Subcutaneous abdominal adipose tissue (tissue), 5 donors: ENCODE results near the gene DEPDC1B.

Source experiments
- H3K27ac ChIP-seq: one replicate; pipeline ENCODE4 v1.7.0; 2013; ENCODE audit warnings: low read depth, mild to moderate bottlenecking, inconsistent platforms, low read length, moderate library complexity
- H3K27me3 ChIP-seq, 5 donors: one replicate each; pipeline ENCODE4 v1.7.0; 2013; ENCODE audit warnings: low read length in 5 of 5, inconsistent platforms in 1 of 5; ENCODE audit not compliant: control insufficient read depth in 5 of 5, insufficient read depth in 4 of 5
- H3K36me3 ChIP-seq, 5 donors: one replicate each; pipeline ENCODE4 v1.7.0; 2013; ENCODE audit warnings: low read length in 5 of 5; ENCODE audit not compliant: control insufficient read depth in 5 of 5, insufficient read depth in 5 of 5
- H3K4me1 ChIP-seq, 5 donors: one replicate each; pipeline ENCODE4 v1.7.0; 2013; ENCODE audit warnings: low read length in 5 of 5, mild to moderate bottlenecking in 3 of 5, moderate library complexity in 1 of 5; ENCODE audit not compliant: control insufficient read depth in 5 of 5, insufficient read depth in 5 of 5
- H3K4me3 ChIP-seq, 5 donors: one replicate each; pipeline ENCODE4 v1.7.0; 2013; ENCODE audit warnings: low read length in 5 of 5, low read depth in 1 of 5
- H3K9ac ChIP-seq, 5 donors: one replicate each; pipeline ENCODE4 v1.7.0; 2013; ENCODE audit warnings: low read length in 5 of 5, mild to moderate bottlenecking in 4 of 5, moderate library complexity in 3 of 5
- H3K9me3 ChIP-seq, 5 donors: one replicate each; pipeline ENCODE4 v1.7.0; 2013; ENCODE audit warnings: low read length in 5 of 5; ENCODE audit not compliant: control insufficient read depth in 5 of 5
- donor health status: healthy.
- donor health status: healthy.
- donor health status: healthy.
- donor health status: healthy.
- donor health status: healthy.

DEPDC1B gene

DNA sequence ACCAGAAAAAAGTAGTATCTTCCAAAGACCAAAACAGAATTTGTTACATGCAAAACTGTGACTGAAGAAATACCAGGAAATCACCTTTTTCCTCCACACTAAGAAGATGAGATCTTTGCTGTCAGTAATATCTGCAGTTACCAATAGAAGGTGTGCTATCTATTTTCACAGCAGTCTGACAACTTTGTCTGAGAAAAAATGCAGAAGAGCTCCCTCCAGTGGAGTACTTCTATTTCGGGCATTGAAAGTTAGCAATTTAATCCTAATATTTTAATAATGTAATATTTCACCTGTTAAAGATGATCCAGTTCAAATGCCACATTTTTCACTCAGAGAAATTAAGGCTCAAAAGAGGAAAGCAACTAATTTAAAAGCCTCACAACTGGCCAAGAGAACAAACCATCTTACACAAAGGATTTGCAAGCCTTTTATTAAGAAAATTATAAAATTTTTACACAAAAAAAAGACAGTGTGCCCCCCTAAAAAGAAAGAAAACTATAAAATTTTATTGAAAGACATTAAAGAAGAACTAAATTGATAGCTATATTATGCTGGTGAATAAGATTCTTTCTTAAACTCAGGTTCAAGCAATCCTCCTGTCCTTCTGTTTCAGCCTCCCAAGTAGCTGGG lies 50.6 kb downstream of the DEPDC1B start:
- H3K4me1 ChIP-seq = peaks cover 0 to 4% (median 0%) of the 10 kb centered on the region in 5 donors
- no peak overlapping the region for H3K9ac ChIP-seq
- no peaks in the 10 kb centered on the region for H3K36me3 ChIP-seq
- no peak overlapping the region for H3K4me3 ChIP-seq
- H3K9me3 ChIP-seq = no peaks in the 10 kb centered on the region
- no peaks in the 10 kb centered on the region for H3K27me3 ChIP-seq
- H3K27ac ChIP-seq = no peak overlapping the region

DNA sequence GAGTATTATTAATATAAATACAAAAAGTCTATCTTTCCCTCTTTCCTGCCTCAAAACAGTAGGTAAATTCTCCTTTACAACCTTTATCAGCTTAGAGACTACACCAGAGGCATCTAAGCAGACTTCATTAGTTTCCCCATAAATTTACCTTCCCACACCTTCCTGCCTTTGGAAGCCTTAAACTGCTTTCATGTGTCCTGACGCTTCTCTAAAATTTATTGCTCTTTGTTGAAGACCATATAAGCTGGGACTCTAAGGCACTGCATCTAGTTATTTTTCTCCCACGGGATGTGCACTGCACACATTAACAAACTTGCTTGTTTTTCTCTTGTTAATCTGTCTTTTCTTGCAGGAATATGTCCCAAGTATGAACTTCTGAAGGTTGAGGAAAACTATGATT lies 51.8 kb downstream of the DEPDC1B start:
- H3K36me3 ChIP-seq = no peaks in the 10 kb centered on the region
- no peaks in the 10 kb centered on the region for H3K9me3 ChIP-seq
- no peak overlapping the region for H3K9ac ChIP-seq
- H3K4me3 ChIP-seq = no peak overlapping the region
- H3K4me1 ChIP-seq = peaks cover 0 to 4% (median 0%) of the 10 kb centered on the region in 5 donors
- no peaks in the 10 kb centered on the region for H3K27me3 ChIP-seq
- H3K27ac ChIP-seq = no peak overlapping the region

DNA sequence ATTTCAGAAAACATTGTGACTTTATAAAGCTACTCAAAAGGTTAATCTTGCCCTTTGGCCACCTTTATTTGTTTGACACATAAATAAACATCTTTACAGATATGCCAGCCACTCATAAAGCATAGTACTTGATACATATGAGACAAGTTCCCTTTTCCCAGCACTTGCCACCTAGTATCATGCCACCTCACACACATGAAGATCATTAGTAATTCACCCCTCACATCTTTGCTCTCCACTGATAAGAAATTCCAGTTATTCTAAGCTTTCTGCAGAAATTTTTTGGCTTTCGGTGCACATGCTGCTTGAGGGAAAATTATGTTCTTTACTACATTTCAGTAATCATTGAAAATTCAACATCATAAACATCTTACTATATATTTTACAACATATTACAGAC lies 59.1 kb downstream of the DEPDC1B start:
- no peak overlapping the region for H3K4me3 ChIP-seq
- no peaks in the 10 kb centered on the region for H3K4me1 ChIP-seq
- H3K36me3 ChIP-seq = no peaks in the 10 kb centered on the region
- H3K9ac ChIP-seq = no peak overlapping the region
- no peaks in the 10 kb centered on the region for H3K27me3 ChIP-seq
- no peaks in the 10 kb centered on the region for H3K9me3 ChIP-seq
- no peak overlapping the region for H3K27ac ChIP-seq

DNA sequence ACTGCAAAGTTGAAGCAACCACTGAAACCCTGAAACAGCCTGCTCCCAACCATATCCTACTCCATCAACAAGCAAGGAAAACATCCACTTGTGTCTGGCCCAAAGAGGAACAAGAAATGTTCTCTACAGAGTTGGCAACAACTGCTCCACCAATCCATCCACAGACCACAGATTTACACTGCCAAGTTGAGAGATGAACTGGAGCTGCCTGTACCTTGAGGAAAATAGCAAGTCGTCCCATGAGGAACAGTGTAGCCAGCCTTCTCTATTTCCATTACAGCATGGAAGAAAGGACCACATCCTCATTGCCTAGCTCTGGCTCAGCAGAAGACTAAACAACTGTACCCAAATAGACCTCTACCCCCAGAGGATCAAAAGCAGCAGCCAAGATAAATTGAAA lies 60.4 kb downstream of the DEPDC1B start:
- Histone ChIP-seq H3K4me3 (no peak overlapping the region), H3K36me3 (no peaks in the 10 kb centered on the region), H3K9ac (no peak overlapping the region), H3K4me1 (no peaks in the 10 kb centered on the region), H3K27ac (no peak overlapping the region), H3K27me3 (no peaks in the 10 kb centered on the region), H3K9me3 (no peaks in the 10 kb centered on the region)

DNA sequence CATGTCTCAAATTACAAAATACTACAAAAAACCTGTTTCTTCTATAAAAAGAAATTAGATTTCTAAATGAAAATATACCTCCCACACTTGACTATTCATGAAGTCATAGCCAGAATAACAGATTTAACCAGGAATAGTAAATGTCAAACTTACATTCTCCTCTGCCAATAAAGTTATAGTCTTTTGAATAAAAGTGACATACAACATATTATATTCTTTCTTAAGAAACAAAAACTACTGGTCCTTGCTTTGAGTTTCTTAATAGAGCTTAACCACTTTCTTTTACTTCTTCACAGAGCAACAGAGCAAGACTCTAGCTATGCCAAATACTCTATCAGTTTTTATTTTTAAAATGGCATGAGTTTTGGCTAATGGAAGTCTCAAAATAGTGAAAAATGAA lies 61.7 kb downstream of the DEPDC1B start:
- no peaks in the 10 kb centered on the region for H3K4me1 ChIP-seq
- H3K27me3 ChIP-seq = no peaks in the 10 kb centered on the region
- H3K9me3 ChIP-seq = no peaks in the 10 kb centered on the region
- H3K27ac ChIP-seq = no peak overlapping the region
- no peaks in the 10 kb centered on the region for H3K36me3 ChIP-seq
- no peak overlapping the region for H3K4me3 ChIP-seq
- H3K9ac ChIP-seq = no peak overlapping the region

- H3K27ac ChIP-seq = no peak overlapping the region
- H3K27me3 ChIP-seq = no peaks in the 10 kb centered on the region
- H3K9ac ChIP-seq = no peak overlapping the region
- H3K4me3 ChIP-seq = no peak overlapping the region
- H3K4me1 ChIP-seq = no peaks in the 10 kb centered on the region
- H3K36me3 ChIP-seq = no peaks in the 10 kb centered on the region
- no peaks in the 10 kb centered on the region for H3K9me3 ChIP-seq
Measured at GRCh38 chr5:60636644-60637043, 63.3 kb downstream of the DEPDC1B start.

GRCh38 chr5:60636001-60636400 lies 64.0 kb downstream of the DEPDC1B start:
- no peaks in the 10 kb centered on the region for H3K4me1 ChIP-seq
- no peaks in the 10 kb centered on the region for H3K36me3 ChIP-seq
- H3K27me3 ChIP-seq = no peaks in the 10 kb centered on the region
- no peaks in the 10 kb centered on the region for H3K9me3 ChIP-seq
- H3K4me3 ChIP-seq = no peak overlapping the region
- no peak overlapping the region for H3K9ac ChIP-seq
- no peak overlapping the region for H3K27ac ChIP-seq

DNA sequence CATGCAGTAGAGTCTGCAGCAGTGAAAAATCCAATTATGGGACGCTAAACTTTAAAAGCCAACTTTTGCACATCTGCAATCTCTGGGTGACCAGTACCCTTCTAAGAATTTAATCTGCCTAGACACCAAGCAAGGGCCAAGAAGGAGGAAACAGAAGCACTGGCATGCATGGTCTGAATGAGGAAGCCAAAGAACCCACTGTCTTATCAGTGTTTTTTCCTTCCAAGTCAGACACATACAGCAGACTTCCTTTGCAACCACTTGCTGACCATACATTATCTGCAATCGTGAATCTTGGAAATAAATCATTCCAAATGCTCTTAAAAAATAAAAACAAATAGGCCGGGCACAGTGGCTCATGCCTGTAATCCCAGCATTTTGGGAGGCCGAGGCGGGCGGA lies 65.9 kb downstream of the DEPDC1B start:
- Histone ChIP-seq H3K36me3 (no peaks in the 10 kb centered on the region), H3K4me1 (no peaks in the 10 kb centered on the region), H3K27ac (no peak overlapping the region), H3K9me3 (no peaks in the 10 kb centered on the region), H3K27me3 (no peaks in the 10 kb centered on the region), H3K9ac (no peak overlapping the region), H3K4me3 (no peak overlapping the region)

- Histone ChIP-seq H3K4me1 (no peaks in the 10 kb centered on the region), H3K4me3 (no peak overlapping the region), H3K27me3 (no peaks in the 10 kb centered on the region), H3K9me3 (no peaks in the 10 kb centered on the region), H3K36me3 (no peaks in the 10 kb centered on the region), H3K9ac (no peak overlapping the region), H3K27ac (no peak overlapping the region)
Measured at GRCh38 chr5:60633341-60633740, 66.6 kb downstream of the DEPDC1B start.

GRCh38 chr5:60632153-60632552 lies 67.8 kb downstream of the DEPDC1B start:
- no peaks in the 10 kb centered on the region for H3K36me3 ChIP-seq
- H3K27ac ChIP-seq = no peak overlapping the region
- no peaks in the 10 kb centered on the region for H3K4me1 ChIP-seq
- H3K9ac ChIP-seq = no peak overlapping the region
- H3K9me3 ChIP-seq = no peaks in the 10 kb centered on the region
- H3K27me3 ChIP-seq = no peaks in the 10 kb centered on the region
- no peak overlapping the region for H3K4me3 ChIP-seq

DNA sequence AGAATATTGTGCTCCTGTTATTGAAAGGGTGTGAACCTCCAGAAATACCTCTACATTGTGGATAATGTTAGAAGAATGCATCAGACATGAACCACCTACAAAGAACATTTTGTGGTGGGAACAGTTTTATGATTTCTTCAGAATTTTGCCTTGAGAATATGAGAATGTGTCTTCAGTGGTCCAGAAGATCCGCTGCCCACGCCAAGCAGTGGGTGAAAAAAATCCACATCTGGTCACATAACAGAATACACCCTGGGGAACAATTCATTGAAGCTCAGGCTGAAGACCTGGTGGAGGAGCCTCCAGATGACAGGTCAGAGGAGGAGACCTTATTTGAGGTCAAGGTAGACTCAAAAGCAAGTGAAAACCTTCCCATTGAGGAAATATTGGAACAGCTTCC lies 69.1 kb downstream of the DEPDC1B start:
- H3K4me1 ChIP-seq = no peaks in the 10 kb centered on the region
- no peak overlapping the region for H3K4me3 ChIP-seq
- H3K27ac ChIP-seq = no peak overlapping the region
- H3K9me3 ChIP-seq = no peaks in the 10 kb centered on the region
- no peaks in the 10 kb centered on the region for H3K27me3 ChIP-seq
- H3K36me3 ChIP-seq = no peaks in the 10 kb centered on the region
- H3K9ac ChIP-seq = no peak overlapping the region
